ENCODE data around the gene OR8B8.
"Not testable (repeated sequence)": the region's sequence is repeated elsewhere in the genome, so short reads cannot be mapped to it uniquely, and the experiment has no call there.

Gene OR8B8

DNA sequence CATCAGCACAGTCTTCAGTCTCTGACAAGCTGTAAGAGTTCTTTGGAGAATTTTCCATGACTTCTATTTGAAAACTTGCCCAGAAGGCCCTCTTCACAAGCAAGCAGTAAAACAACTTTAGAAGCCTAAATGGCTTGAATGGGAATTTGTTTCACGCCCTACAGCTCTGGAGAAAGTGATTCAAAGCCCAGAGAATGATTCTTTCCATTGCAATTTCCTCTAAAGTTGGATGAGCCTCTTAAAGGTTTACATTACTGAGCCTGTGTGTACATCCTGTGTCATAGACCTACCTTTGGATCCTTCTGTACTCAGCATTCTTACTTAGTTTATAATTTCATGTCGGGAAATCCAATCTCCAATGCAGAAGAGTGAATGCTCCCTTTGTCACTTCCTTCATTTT lies 39.9 kb downstream of the OR8B8 start:
- CTCF ChIA-PET, result no interaction called here

DNA sequence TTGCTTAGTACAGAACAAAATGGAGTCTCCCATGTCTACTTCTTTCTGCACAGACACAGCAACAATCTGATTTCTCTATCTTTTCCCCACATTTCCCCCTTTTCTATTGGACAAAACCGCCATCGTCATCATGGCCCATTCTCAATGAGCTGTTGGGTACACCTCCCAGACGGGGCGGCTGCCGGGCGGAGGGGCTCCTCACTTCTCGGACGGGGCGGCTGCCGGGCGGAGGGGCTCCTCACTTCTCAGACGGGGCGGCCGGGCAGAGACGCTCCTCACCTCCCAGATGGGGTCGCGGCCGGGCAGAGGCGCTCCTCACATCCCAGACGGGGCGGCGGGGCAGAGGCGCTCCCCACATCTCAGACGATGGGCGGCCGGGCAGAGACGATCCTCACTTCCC lies 42.3 kb downstream of the OR8B8 start:
- POLR2A ChIA-PET; DNase-seq (ENCODE audit: extremely low spot score): not testable (repeated sequence)
- CTCF ChIA-PET, result interaction anchor here (1.9 to 2.3 kb wide), 2 partner anchors 198 to 333 kb away, joined by 5 to 6 read pairs; no protein-coding TSS in a partner anchor

More for the DNA sequence above, 39.9 kb downstream of the OR8B8 start:
- POLR2A ChIA-PET, result no interaction called here
- DNase-seq (ENCODE audit: extremely low spot score), result no peak
- TF ChIP-seq HDGF (IDR thresholded peaks at IDR 0.05; ENCODE audit: borderline replicate concordance) (no peak), FOXM1 (IDR thresholded peaks at IDR 0.05; ENCODE audit: borderline replicate concordance) (no peak), NFRKB (IDR thresholded peaks at IDR 0.05) (no peak), ARNT (IDR thresholded peaks at IDR 0.05) (no peak), LEF1 (IDR thresholded peaks at IDR 0.05; ENCODE audit: borderline replicate concordance) (no peak), ELF4 (IDR thresholded peaks at IDR 0.05) (no peak), TARDBP (IDR thresholded peaks at IDR 0.05) (no peak), SUZ12 (IDR thresholded peaks at IDR 0.05) (no peak), BHLHE40 (IDR thresholded peaks at IDR 0.05; ENCODE audit: borderline replicate concordance) (no peak), SP1 (IDR thresholded peaks at IDR 0.05) (no peak), FOXA1 (IDR thresholded peaks at IDR 0.05) (no peak), L3MBTL2 (conservative IDR thresholded peaks at IDR 0.05) (no peak), CTBP1 (IDR thresholded peaks at IDR 0.05; ENCODE audit: borderline replicate concordance) (no peak), FOXK2 (IDR thresholded peaks at IDR 0.05) (no peak), ZNF384 (IDR thresholded peaks at IDR 0.05) (no peak)
- TF ChIP-seq, protein P1, sequence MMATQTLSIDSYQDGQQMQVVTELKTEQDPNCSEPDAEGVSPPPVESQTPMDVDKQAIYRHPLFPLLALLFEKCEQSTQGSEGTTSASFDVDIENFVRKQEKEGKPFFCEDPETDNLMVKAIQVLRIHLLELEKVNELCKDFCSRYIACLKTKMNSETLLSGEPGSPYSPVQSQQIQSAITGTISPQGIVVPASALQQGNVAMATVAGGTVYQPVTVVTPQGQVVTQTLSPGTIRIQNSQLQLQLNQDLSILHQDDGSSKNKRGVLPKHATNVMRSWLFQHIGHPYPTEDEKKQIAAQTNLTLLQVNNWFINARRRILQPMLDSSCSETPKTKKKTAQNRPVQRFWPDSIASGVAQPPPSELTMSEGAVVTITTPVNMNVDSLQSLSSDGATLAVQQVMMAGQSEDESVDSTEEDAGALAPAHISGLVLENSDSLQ (IDR thresholded peaks at IDR 0.05), result no peak

DNA sequence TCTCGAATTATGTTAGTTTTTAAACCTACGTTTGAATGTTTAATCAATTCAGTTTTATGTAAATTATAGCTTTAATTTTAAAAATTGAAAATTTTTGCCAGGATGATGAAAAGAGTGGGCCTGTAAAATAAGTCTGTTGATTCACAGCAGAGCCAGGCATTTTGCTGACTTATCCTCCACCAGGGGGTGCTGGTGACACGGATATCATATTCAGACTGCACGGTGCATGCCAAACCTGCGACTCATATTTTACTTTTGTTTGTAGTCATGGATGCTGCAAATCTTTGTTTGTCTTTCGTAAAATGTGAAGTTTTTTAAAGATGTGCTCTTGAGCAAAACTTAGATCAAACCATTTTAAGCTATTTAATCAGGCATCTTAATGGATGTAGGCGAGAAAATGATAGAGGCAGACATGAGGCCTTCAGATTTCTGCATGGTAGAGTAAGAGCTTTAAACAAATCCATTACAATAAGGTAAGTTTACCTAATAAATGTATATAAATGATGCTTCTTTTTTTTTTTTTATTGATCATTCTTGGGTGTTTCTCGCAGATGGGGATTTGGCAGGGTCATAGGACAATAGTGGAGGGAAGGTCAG lies 43.1 kb downstream of the OR8B8 start:
- TF ChIP-seq FOXM1 (IDR thresholded peaks at IDR 0.05; ENCODE audit: borderline replicate concordance) (no peak), SP1 (IDR thresholded peaks at IDR 0.05) (no peak), ZNF384 (IDR thresholded peaks at IDR 0.05) (no peak), CTBP1 (IDR thresholded peaks at IDR 0.05; ENCODE audit: borderline replicate concordance) (no peak), FOXK2 (IDR thresholded peaks at IDR 0.05) (no peak), SUZ12 (IDR thresholded peaks at IDR 0.05) (no peak), LEF1 (IDR thresholded peaks at IDR 0.05; ENCODE audit: borderline replicate concordance) (no peak)
- ChIA-PET CTCF (interaction anchor here (0.6 to 2.3 kb wide), 6 partner anchors 13 to 537 kb away, joined by 3 to 7 read pairs (median 4); no protein-coding TSS in a partner anchor), POLR2A (no interaction called here)
- DNase-seq (ENCODE audit: extremely low spot score), result peak; percentile 55

DNA sequence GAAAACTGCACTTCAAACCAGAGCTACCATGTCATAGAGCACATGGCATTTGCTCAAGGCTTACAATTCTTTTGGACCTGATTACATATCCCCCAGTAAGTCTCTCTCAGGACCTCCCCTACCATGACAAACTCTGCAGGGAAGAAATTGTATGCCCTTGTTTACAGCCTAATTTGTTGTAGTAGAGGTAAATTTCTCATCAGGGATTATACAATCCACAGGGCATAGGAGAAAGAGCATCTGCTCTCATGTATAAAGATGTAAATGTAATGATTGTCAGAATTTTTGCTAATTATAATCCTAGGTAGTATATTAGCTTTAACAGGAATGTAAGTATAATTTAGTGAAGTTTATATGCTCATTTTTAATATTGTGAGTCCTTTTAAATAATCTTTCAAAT lies 46.6 kb downstream of the OR8B8 start, which contains the start of gene OR8B3:
TSS of gene OR8B3 (minus strand) at position 101 of the 400 bp plus-strand sequence. CDS start 1,673 bp downstream, outside the sequence.
- TF ChIP-seq ARNT (IDR thresholded peaks at IDR 0.05) (no peak), TARDBP (IDR thresholded peaks at IDR 0.05) (no peak), ELF4 (IDR thresholded peaks at IDR 0.05) (no peak)
- no peak for DNase-seq (ENCODE audit: extremely low spot score)
- ChIA-PET CTCF (no interaction called here), POLR2A (no interaction called here)

DNA sequence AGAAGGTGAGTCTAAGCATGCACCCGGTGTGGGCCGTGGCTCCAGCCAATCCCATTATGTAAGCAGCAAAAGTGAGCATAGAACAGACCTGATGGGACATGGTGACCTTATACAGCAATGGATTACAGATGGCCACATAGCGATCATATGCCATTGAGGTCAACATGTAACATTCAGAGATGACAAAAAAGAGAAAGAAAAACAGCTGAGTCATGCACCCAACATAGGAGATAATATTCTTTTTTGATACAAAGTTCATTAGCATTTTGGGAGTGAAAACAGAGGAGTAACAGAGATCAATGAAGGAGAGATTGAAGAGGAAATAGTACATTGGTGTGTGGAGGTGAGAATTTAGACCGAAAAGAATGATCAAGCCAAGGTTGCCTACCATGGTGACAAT lies 48.6 kb downstream of the OR8B8 start:
- POLR2A ChIA-PET; CTCF ChIA-PET; DNase-seq (ENCODE audit: extremely low spot score): not testable (repeated sequence)

DNA sequence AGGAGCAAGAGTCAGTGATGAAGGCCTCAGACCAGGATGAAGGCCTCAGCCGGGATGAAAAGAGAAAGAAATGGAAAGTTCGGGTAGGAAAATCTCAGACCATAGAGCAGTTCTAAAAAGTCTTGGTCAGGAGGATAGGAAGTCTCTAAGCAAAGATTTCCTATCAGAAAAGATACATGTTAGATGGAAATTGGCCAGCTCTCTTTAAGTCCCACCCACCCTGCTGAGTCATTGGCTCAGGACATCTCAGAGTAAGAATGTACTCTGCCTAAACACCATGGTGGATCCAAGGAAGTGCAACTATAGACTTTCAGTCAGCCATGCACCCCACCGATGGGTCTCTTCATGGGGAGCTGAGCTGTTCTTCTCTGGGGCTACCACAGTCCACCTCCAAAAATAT lies 51.1 kb downstream of the OR8B8 start:
- TF ChIP-seq, protein P1 (IDR thresholded peaks at IDR 0.05), result no peak
- TF ChIP-seq FOXA1 (IDR thresholded peaks at IDR 0.05) (no peak), LEF1 (IDR thresholded peaks at IDR 0.05; ENCODE audit: borderline replicate concordance) (no peak), CTBP1 (IDR thresholded peaks at IDR 0.05; ENCODE audit: borderline replicate concordance) (no peak), ELF4 (IDR thresholded peaks at IDR 0.05) (no peak), BHLHE40 (IDR thresholded peaks at IDR 0.05; ENCODE audit: borderline replicate concordance) (no peak), ZNF384 (IDR thresholded peaks at IDR 0.05) (no peak), FOXM1 (IDR thresholded peaks at IDR 0.05; ENCODE audit: borderline replicate concordance) (no peak), ARNT (IDR thresholded peaks at IDR 0.05) (no peak), FOXK2 (IDR thresholded peaks at IDR 0.05) (no peak), SP1 (IDR thresholded peaks at IDR 0.05) (no peak)
- ChIA-PET POLR2A (no interaction called here), CTCF (no interaction called here)
- DNase-seq (ENCODE audit: extremely low spot score), result no peak
